Thyroid gland (tissue), 4 donors: ENCODE results near the gene ACTA2.

ENCODE experiments used
- CTCF ChIP-seq, 6 experiments: fragments of 200-600 bp in 3 of 6; fragments of 450-650 bp in 3 of 6; sonication (generic) in 3 of 6; IDR thresholded peaks; one replicate each; pipeline ENCODE4 v1.5.1; 2016 to 2019; ENCODE audit warnings: antibody characterized with exemption in 6 of 6, mild to moderate bottlenecking in 2 of 6, inconsistent platforms in 1 of 6, moderate library complexity in 1 of 6
- POLR2A ChIP-seq, 2 donors: fragments of 450-650 bp; IDR thresholded peaks; one replicate each; pipeline ENCODE4 v1.6.1; 2017; ENCODE audit warnings: antibody characterized with exemption in 2 of 2, mild to moderate bottlenecking in 2 of 2, moderate library complexity in 1 of 2

GRCh38 chr10:88886557-88886956, 66.0 kb downstream of the ACTA2 start:
- no peak for TF ChIP-seq CTCF (IDR thresholded peaks at IDR 0.05)
- no peak for TF ChIP-seq POLR2A (IDR thresholded peaks at IDR 0.05)
